ENCODE measurements around the gene GTF2H4.

Gene GTF2H4

GRCh38 chr6:30883685-30884520 is 24.1 kb upstream of the GTF2H4 start, which contains the start of gene DDR1:
DDR1 (plus strand) TSS chr6:30884519; CDS start chr6:30888730, 4,211 bp downstream.
- DNase-seq (ENCODE audit: low read depth): peak; percentile 88
- TF ChIP-seq CTCF (IDR thresholded peaks at IDR 0.05; ENCODE audit: insufficient read depth, low read depth, low read length, missing control alignments): no peak

GRCh38 chr6:30884521-30885480 is 23.2 kb upstream of the GTF2H4 start:
- H3K4me3 ChIP-seq (ENCODE audit: low read length): peak overlapping the region; percentile 80
- DNase-seq (ENCODE audit: low read depth): peak; percentile 65
- TF ChIP-seq CTCF (IDR thresholded peaks at IDR 0.05; ENCODE audit: insufficient read depth, low read depth, low read length, missing control alignments): no peak

More at GRCh38 chr6:30883685-30884520, 24.1 kb upstream of the GTF2H4 start, which contains the start of gene DDR1:
- peak within 1 kb of the TSS; percentile 98 for H3K4me3 ChIP-seq (ENCODE audit: low read length)

GRCh38 chr6:30885481-30885998 is 22.5 kb upstream of the GTF2H4 start:
- TF ChIP-seq CTCF (IDR thresholded peaks at IDR 0.05; ENCODE audit: insufficient read depth, low read depth, low read length, missing control alignments): no peak
- DNase-seq (ENCODE audit: low read depth): peak; percentile 78
- H3K4me3 ChIP-seq (ENCODE audit: low read length): peak overlapping the region; percentile 80

GRCh38 chr6:30885999-30886896 is 21.8 kb upstream of the GTF2H4 start:
- H3K4me3 ChIP-seq (ENCODE audit: low read length): peak overlapping the region; percentile 80
- TF ChIP-seq CTCF (IDR thresholded peaks at IDR 0.05; ENCODE audit: insufficient read depth, low read depth, low read length, missing control alignments): no peak
- peak; percentile 95 for DNase-seq (ENCODE audit: low read depth)

GRCh38 chr6:30886897-30887255 is 21.1 kb upstream of the GTF2H4 start:
- TF ChIP-seq CTCF (IDR thresholded peaks at IDR 0.05; ENCODE audit: insufficient read depth, low read depth, low read length, missing control alignments): no peak
- DNase-seq (ENCODE audit: low read depth): no peak
- H3K4me3 ChIP-seq (ENCODE audit: low read length): peak overlapping the region; percentile 80

Data from epithelial cell of esophagus (primary cell).